Sigmoid colon (tissue), 4 donors: ENCODE results near the gene RNASE2.

ENCODE experiments used
- POLR2A ChIP-seq, 2 donors: fragments of 450-650 bp; IDR thresholded peaks; one replicate each; pipeline ENCODE4 v1.6.1; 2016; ENCODE audit warnings: antibody characterized with exemption in 2 of 2, mild to moderate bottlenecking in 2 of 2, moderate library complexity in 2 of 2
- POLR2AphosphoS5 ChIP-seq, 4 donors: sonication (generic); formaldehyde crosslinking; IDR thresholded peaks; one replicate each; pipeline ENCODE4 v1.6.1; 2017; ENCODE audit warnings: antibody characterized with exemption in 4 of 4
- TF ChIP-seq, protein P1 (sequence below), 4 experiments: fragments of 450-650 bp in 3 of 4; fragments of 200-600 bp in 1 of 4; IDR thresholded peaks; one replicate each; pipeline ENCODE4 v1.5.1; 2016 to 2019; ENCODE audit warnings: antibody characterized with exemption in 4 of 4, mild to moderate bottlenecking in 3 of 4, moderate library complexity in 2 of 4

DNA sequence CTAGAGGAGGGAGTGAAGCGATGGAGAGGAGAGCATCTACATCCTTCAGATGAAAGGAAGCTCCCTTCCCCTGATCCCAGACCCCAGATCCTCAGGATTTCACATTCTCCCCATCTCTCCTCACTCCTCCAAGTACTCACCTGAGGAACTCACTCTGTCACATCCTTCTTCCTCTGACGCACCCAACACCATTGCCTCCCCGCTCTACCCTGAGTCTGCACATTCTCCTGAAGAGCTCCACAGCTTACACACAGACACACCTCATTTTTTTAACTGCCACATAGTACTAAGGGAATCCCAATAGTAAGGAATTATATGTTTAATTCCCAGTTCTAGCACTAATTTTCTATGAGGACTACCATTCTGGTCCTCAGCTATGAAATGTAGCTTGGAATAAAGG lies 18.2 kb downstream of the RNASE2 start:
- TF ChIP-seq POLR2AphosphoS5 (IDR thresholded peaks at IDR 0.05) (no peak), POLR2A (IDR thresholded peaks at IDR 0.05) (no peak)
- TF ChIP-seq, protein P1, sequence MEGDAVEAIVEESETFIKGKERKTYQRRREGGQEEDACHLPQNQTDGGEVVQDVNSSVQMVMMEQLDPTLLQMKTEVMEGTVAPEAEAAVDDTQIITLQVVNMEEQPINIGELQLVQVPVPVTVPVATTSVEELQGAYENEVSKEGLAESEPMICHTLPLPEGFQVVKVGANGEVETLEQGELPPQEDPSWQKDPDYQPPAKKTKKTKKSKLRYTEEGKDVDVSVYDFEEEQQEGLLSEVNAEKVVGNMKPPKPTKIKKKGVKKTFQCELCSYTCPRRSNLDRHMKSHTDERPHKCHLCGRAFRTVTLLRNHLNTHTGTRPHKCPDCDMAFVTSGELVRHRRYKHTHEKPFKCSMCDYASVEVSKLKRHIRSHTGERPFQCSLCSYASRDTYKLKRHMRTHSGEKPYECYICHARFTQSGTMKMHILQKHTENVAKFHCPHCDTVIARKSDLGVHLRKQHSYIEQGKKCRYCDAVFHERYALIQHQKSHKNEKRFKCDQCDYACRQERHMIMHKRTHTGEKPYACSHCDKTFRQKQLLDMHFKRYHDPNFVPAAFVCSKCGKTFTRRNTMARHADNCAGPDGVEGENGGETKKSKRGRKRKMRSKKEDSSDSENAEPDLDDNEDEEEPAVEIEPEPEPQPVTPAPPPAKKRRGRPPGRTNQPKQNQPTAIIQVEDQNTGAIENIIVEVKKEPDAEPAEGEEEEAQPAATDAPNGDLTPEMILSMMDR (IDR thresholded peaks at IDR 0.05) = no peak
